Fibroblast of peridontal ligament (primary cell): Measurements from ENCODE around the gene EFS.
"Not testable (repeated sequence)": the region's sequence is repeated elsewhere in the genome, so short reads cannot be mapped to it uniquely, and the experiment has no call there.

Source experiments
- DNase-seq: peaks from one replicate; pipeline ENCODE4 v3.0.0-alpha.2; 2010; ENCODE audit errors: extremely low read depth

Gene EFS

GRCh38 chr14:23326491-23327332, 38.3 kb downstream of the EFS start:
- DNase-seq, result no peak

- DNase-seq, result not testable (repeated sequence)
Observed at GRCh38 chr14:23325746-23326145, 39.2 kb downstream of the EFS start.

GRCh38 chr14:23324993-23325392, 40.0 kb downstream of the EFS start:
- no peak for DNase-seq

DNA sequence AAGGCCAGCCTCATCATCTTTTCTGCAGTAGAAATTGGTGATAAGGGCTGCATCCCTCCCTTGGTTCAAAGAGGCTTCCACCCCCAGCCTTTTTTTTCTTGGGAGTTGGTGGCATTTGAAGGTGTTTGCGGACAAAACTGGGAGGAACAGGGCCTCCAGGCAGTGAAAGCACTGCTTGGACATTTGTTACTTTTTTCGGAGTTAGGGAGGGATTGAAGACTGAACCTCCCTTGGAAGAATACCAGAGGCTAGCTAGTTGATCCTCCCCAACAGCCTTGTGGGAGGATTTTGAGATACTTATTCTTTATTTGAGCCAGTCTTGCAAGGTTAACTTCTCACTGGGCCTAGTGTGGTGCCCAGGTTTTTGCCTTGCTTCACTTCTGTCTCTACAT, 40.5 kb downstream of the EFS start:
- no peak for DNase-seq

- DNase-seq, result no peak
Observed at GRCh38 chr14:23323838-23324454, 41.0 kb downstream of the EFS start.

GRCh38 chr14:23322568-23323517, 42.1 kb downstream of the EFS start:
- no peak for DNase-seq

DNA sequence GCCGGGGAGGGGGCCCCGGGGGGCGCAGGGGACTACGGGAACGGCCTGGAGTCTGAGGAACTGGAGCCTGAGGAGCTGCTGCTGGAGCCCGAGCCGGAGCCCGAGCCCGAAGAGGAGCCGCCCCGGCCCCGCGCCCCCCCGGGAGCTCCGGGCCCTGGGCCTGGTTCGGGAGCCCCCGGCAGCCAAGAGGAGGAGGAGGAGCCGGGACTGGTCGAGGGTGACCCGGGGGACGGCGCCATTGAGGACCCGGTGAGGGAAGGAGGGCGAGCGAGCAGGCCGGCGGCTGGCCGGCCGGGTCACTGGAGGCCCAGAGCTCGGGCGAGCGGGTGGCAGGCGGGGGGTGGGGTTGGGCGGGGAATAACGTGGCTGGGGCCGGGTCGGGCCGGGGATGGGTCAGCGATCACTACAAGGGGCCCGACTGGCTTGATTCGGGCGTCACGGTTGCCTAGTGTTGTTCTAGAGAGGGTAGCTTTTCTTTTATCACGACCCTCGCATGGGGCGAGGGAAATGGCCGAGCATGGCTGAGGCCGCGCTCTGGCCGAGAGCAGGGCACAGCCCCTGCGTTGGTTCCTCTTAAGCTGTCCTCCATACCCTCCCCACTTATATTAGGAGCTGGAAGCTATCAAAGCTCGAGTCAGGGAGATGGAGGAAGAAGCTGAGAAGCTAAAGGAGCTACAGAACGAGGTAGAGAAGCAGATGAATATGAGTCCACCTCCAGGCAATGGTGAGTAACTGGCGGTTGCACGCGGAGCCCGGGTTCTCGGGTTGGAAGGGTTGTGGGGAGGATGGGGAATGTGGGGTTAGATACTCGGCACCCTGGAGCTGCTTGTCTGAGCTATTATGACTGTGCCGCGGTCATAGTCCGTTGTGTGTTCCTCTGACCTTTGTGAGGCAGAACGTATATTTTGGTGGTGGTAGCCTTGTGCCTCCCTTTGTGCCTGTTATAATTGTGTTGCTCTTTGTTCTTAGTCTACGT, 43.1 kb downstream of the EFS start:
- peak; percentile 46 for DNase-seq

GRCh38 chr14:23320584-23321571, 44.1 kb downstream of the EFS start, which contains the start of gene PABPN1:
Gene PABPN1 (plus strand): TSS chr14:23321457. CDS start chr14:23321470, 13 bp downstream.
- DNase-seq, result peak; percentile 100

- DNase-seq, result no peak
Observed at GRCh38 chr14:23319746-23320583, 45.0 kb downstream of the EFS start.

GRCh38 chr14:23316300-23316699, 48.7 kb downstream of the EFS start:
- DNase-seq, result no peak

DNA sequence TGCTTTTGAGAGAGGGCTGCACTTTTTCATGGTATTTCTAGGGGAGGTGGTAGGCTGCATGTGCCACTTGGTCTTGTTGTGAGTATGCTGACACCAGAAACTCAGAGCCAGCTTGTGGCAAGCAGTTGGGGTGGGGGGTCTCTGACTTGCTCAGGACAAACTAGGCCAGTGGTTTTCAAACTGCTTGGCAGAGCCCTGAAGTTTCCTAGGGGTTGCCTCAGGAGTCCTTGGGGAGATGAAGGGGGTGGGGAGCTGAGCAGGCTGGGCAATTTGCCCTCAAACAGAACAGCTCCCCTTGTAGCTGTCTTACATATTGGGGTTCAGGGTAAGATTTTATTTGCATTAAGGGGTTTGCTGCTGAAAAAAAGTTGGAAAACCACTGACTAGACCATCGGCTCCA, 54.4 kb downstream of the EFS start:
- DNase-seq, result no peak

DNA sequence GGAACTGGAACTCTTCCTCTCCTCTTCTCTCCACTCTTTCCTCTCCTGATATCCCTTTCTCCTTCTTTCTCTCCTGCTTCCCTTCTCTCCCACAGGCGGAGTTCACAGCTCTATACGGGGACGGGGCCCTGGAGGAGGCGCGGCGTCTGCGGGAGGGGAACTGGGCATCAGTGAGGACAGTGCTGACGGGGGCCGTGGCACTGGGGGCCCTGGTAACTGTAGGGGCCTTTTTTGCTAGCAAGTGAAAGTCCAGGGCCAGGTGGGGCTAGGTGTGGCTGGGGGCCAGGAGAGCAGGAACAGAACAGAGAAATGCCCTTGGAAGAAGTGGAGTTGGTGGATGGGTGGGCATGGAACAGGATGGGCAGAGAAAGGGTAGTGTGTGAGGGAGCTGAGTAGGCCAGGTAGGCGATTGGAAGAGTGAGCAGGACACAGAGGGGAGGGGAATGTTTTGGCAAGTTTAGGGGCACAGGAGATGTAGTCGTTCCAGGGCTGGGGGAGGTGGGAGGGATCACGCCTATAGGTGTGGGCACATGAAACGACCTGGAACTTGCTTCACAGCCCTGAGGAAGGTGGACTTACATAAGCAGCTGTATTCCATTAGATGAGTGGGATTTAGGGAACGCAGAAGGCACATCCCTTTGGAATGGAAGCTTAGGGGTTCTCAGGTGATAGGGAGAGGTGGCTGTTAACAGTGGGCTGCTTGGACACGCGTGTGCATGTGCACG, 56.1 kb downstream of the EFS start:
- no peak for DNase-seq

DNA sequence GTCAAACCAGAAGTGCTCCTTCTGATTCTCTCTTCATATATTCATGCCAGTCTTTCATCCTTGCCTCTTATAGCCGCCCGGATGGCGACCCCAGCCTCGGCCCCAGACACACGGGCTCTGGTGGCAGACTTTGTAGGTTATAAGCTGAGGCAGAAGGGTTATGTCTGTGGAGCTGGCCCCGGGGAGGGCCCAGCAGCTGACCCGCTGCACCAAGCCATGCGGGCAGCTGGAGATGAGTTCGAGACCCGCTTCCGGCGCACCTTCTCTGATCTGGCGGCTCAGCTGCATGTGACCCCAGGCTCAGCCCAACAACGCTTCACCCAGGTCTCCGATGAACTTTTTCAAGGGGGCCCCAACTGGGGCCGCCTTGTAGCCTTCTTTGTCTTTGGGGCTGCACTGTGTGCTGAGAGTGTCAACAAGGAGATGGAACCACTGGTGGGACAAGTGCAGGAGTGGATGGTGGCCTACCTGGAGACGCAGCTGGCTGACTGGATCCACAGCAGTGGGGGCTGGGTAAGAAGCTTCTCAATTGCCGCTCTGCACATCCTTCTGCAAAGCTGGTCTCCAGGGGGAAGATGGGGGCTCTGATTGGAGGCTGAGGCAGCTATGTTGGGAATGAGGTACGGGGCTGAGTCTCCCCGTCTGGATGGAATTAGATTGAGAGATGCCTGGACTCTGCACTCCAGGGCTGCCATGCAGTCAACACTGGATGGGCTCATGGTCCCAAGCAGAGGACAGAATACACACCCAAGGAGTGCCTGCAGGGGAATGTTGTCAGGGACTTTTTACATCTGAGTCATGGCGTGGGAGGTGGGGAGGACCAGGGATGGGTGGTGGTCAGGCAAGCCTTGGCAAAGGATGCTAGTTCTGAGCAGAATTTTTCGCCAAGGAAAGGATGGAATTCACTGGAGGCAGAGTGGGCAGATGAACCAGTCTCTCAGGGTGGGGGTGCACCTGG, 57.0 kb downstream of the EFS start:
- no peak for DNase-seq

DNA sequence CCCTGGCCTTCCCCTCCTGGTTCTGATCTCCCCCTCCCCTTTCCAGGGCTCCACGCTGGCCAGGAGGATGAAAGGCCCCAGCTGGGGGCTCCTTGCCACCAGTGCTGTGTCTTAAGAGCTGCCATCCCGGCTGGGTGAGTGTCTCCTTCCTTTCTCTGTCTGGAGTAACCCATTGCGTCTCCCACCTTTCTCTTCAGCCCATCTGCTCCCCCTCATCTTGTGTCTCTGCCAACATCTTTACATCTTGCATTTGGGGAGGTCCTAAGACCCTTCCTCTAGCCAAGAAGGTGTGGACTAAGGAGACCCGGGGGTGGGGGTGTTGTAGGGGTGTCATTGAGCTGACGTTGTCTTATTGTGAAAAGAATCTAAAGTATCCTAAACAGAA, 57.8 kb downstream of the EFS start:
- no peak for DNase-seq

DNA sequence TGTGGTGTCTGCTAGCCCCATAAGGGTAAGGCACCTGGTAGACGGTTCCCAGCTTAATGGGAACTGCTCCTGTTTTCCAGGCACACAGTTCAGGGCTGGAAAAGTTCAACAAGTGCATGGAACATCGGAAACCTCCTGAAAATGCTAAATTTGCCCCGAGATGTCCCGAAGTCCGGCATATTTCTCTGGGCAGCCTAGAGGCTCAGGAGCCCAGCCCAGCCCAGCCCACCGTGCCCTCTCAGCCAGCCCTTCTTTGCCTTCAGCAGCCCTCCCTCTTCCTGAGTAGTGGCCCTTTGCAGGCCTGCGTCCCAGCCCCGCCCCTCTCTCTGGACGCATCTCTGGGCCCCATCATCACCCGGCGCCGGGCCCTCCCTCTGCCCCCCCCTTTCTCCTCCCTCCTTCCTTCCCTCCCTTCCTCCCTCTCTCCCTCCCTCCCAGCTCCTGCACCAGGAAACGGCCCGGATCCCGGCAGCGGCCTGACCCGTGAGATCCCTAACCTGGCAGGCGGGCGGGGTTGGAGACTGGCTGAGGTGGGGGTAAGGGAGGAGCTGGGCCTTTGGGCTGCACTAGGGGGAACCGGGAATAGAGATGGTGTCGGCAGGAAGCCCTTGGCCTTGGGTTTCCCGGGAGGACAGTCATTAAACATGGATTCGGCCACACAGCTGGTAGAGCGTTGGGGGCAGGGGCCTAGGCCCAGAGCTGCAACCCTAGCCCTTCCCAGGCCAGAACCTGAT, 58.4 kb downstream of the EFS start, which contains the start of gene BCL2L2:
Gene BCL2L2 (plus strand): TSS at position 422 of the 734 bp plus-strand sequence. CDS start 935 bp downstream, outside the sequence.
- DNase-seq, result peak; percentile 80
